GM12878 (cell line): ENCODE data around the gene LHFPL2. TPM values are rescaled to one million over a fixed set of nuclear protein-coding genes. Genes with fewer than 3 reads are reported as not detected.

Source experiments
- ATAC-seq: fragments of 200-7000 bp; cut with Tn5 transposase; 3 replicates; pipeline ENCODE4 v1.9.1; 2020; ENCODE audit warnings: mild to moderate bottlenecking, moderate library complexity
- BruUV-seq: library from RNA; stranded (reverse); fragments of 400-500 nt; replicated peaks from 2 replicates; lab custom pipeline; 2021; lab: Mats Ljungman, UMichigan
- CTCF ChIA-PET: fragments of 300-600 bp; sonication (Branson Sonifier 250); formaldehyde crosslinking; extraction: SDS; loops from one replicate; lab custom pipeline; 2021; ENCODE audit warnings: inconsistent platforms; lab: Yijun Ruan, JAX
- POLR2A ChIA-PET: fragments of 350-600 bp; formaldehyde crosslinking; extraction: SDS; loops from one replicate; lab custom pipeline; 2021; ENCODE audit warnings: inconsistent platforms; lab: Charles Lee
- RAD21 ChIA-PET: fragments of 300-600 bp; sonication (Branson Sonifier 250); formaldehyde crosslinking; loops from one replicate; lab custom pipeline; 2023; ENCODE audit warnings: antibody characterized with exemption; ENCODE audit not compliant: unreplicated experiment; lab: Charles Lee
- SMC1A ChIA-PET: fragments of 300-600 bp; sonication (Branson Sonifier 250); formaldehyde crosslinking; loops from one replicate; lab custom pipeline; 2023; ENCODE audit not compliant: unreplicated experiment, uncharacterized antibody; lab: Charles Lee
- DNase-seq: peaks from one replicate; pipeline ENCODE4 v3.0.0-alpha.2; 2011; ENCODE audit warnings: low read depth, low spot score
- FAIRE-seq: peaks from 3 replicates; lab custom pipeline; 2011; peaks lifted over from hg19 to GRCh38; lab: Jason Lieb, UNC
- H2AFZ ChIP-seq: 2 replicates; pipeline ENCODE4 v1.6.0; 2011; ENCODE audit warnings: low read depth, low read length, control low read depth; ENCODE audit not compliant: control insufficient read depth
- H3K27ac ChIP-seq: 2 replicates; pipeline ENCODE4 v1.5.1; 2011; ENCODE audit warnings: control low read depth; ENCODE audit not compliant: control insufficient read depth, insufficient read depth
- H3K27me3 ChIP-seq, 2 experiments: replicated peaks in 1 of 2; 2 replicates each; pipeline versions ENCODE4 v1.6.0 to v1.6.1; 2011; ENCODE audit warnings: low read length in 1 of 2; ENCODE audit not compliant: control insufficient read depth in 2 of 2, insufficient read depth in 2 of 2
- H3K36me3 ChIP-seq, 2 experiments: 2 replicates each; pipeline ENCODE4 v1.5.1; 2011; ENCODE audit warnings: low read length in 1 of 2; ENCODE audit not compliant: control insufficient read depth in 2 of 2, insufficient read depth in 2 of 2
- H3K4me1 ChIP-seq: 2 replicates; pipeline ENCODE4 v1.6.1; 2011; ENCODE audit warnings: mild to moderate bottlenecking, low read length, moderate library complexity, mixed read lengths; ENCODE audit not compliant: control insufficient read depth, insufficient read depth
- H3K4me2 ChIP-seq: 2 replicates; pipeline ENCODE4 v1.6.0; 2011; ENCODE audit warnings: control low read depth; ENCODE audit not compliant: control insufficient read depth, insufficient read depth
- H3K4me3 ChIP-seq: fragments of 200-600 bp; sonication (generic); 2 replicates; pipeline ENCODE4 v1.5.1; 2016
- H3K79me2 ChIP-seq: 2 replicates; pipeline ENCODE4 v1.6.0; 2011; ENCODE audit warnings: low read length; ENCODE audit not compliant: control insufficient read depth, insufficient read depth
- H3K9ac ChIP-seq: 2 replicates; pipeline ENCODE4 v1.8.0; 2011; ENCODE audit warnings: low read length, control low read depth, mixed read lengths; ENCODE audit not compliant: control insufficient read depth, insufficient read depth
- H3K9me3 ChIP-seq: replicated peaks from 3 replicates; pipeline ENCODE4 v1.5.1; 2011; ENCODE audit warnings: mild to moderate bottlenecking, low read length; ENCODE audit not compliant: control insufficient read depth, insufficient read depth
- H4K20me1 ChIP-seq: 2 replicates; pipeline ENCODE4 v1.6.0; 2011; ENCODE audit not compliant: control insufficient read depth, insufficient read depth
- BCL3 ChIP-seq: IDR thresholded peaks from 2 replicates; pipeline ENCODE4 v1.6.1; 2011; ENCODE audit warnings: borderline replicate concordance, low read depth, mild to moderate bottlenecking, moderate library complexity, low read length; ENCODE audit not compliant: insufficient read depth, poor library complexity, severe bottlenecking
- FOXK2 ChIP-seq: fragments of 450-650 bp; IDR thresholded peaks from 2 replicates; pipeline ENCODE4 v1.6.1; 2017; ENCODE audit warnings: mild to moderate bottlenecking, moderate library complexity
- JUND ChIP-seq: IDR thresholded peaks from 2 replicates; pipeline ENCODE4 v1.6.1; 2012; ENCODE audit warnings: low read depth, mild to moderate bottlenecking, low read length, improper control_type of control experiment, moderate library complexity
- MAX ChIP-seq: IDR thresholded peaks from 2 replicates; pipeline ENCODE4 v1.6.1; 2012; ENCODE audit warnings: low read depth, low read length, improper control_type of control experiment
- MTA3 ChIP-seq: IDR thresholded peaks from 2 replicates; pipeline ENCODE4 v1.6.1; 2012; ENCODE audit warnings: low read length, inconsistent platforms, borderline replicate concordance
- NKRF ChIP-seq: fragments of 450-650 bp; conservative IDR thresholded peaks from 2 replicates; pipeline ENCODE4 v1.6.1; 2017; ENCODE audit warnings: mild to moderate bottlenecking, moderate library complexity
- NR2C1 ChIP-seq: fragments of 450-650 bp; IDR thresholded peaks from 2 replicates; pipeline ENCODE4 v1.6.1; 2017; ENCODE audit warnings: antibody characterized with exemption, mild to moderate bottlenecking, moderate library complexity
- NRF1 ChIP-seq: conservative IDR thresholded peaks from 2 replicates; pipeline ENCODE4 v1.6.1; 2011; ENCODE audit warnings: mild to moderate bottlenecking, low read depth, low read length, improper control_type of control experiment
- POLR2AphosphoS5 ChIP-seq: IDR thresholded peaks from 2 replicates; pipeline ENCODE4 v1.6.1; 2011; ENCODE audit warnings: mild to moderate bottlenecking, low read length, inconsistent platforms
- RUNX3 ChIP-seq: IDR thresholded peaks from 2 replicates; pipeline ENCODE4 v1.6.1; 2012; ENCODE audit warnings: low read length, inconsistent platforms
- SIN3A ChIP-seq: IDR thresholded peaks from 2 replicates; pipeline ENCODE4 v1.6.1; 2012; ENCODE audit warnings: low read depth, low read length, improper control_type of control experiment
- SIX5 ChIP-seq: IDR thresholded peaks from 2 replicates; pipeline ENCODE4 v1.6.1; 2011; ENCODE audit warnings: mild to moderate bottlenecking, low read depth, low read length, moderate library complexity; ENCODE audit not compliant: severe bottlenecking
- YBX1 ChIP-seq: fragments of 450-650 bp; IDR thresholded peaks from 2 replicates; pipeline ENCODE4 v1.6.1; 2016; ENCODE audit warnings: antibody characterized with exemption
- ZNF207 ChIP-seq: fragments of 450-650 bp; IDR thresholded peaks from 2 replicates; pipeline ENCODE4 v1.6.1; 2014; ENCODE audit warnings: antibody characterized with exemption, mild to moderate bottlenecking, borderline replicate concordance
- ZNF217 ChIP-seq: fragments of 450-650 bp; IDR thresholded peaks from 2 replicates; pipeline ENCODE4 v1.6.1; 2017; ENCODE audit warnings: antibody characterized with exemption, mild to moderate bottlenecking
- ZZZ3 ChIP-seq: IDR thresholded peaks from 2 replicates; pipeline ENCODE4 v1.6.1; 2011; ENCODE audit warnings: low read depth; ENCODE audit not compliant: control insufficient read depth, insufficient read length
- WGBS: methylation state at CpG from one replicate; pipeline ENCODE4 v1.1.6; 2016; ENCODE audit warnings: low lambda C conversion rate; ENCODE audit not compliant: insufficient replicate concordance, insufficient coverage; ENCODE audit errors: missing lambda C conversion rate; 5-methylcytosine and 5-hydroxymethylcytosine counted together
- in situ Hi-C: fragments of 300-500 bp; cut with MboI; formaldehyde crosslinking; loops from 9 replicates; pipeline ENCODE4 v1.14.3; 2018; ENCODE audit warnings: mixed read lengths
- intact Hi-C: fragments of 100-400 bp; cut with micrococcal nuclease; formaldehyde crosslinking; loops from one replicate; pipeline ENCODE4 v1.14.2; 2022; ENCODE audit not compliant: unreplicated experiment
- polyA plus RNA-seq, 11 experiments: library from polyadenylated mRNA; depleted of rRNA in 4 of 11; unstranded in 6 of 11; stranded (reverse) in 5 of 11; fragments of >200 nt; fragmentation: Nextera tagmentation in 4 of 11; fragmentation: Illumina TruSeq in 1 of 11; extraction: Ambion mirVana in 4 of 11; extraction: Trizol in 1 of 11; gene quantifications; 1 replicate in 1 of 11; 2 replicates in 10 of 11; pipeline versions ENCODE4 v1.2.1 to v1.2.3, GENCODE V29; 2011 to 2016; ENCODE audit warnings: inconsistent platforms in 2 of 11, missing spikeins in 2 of 11, low read depth in 1 of 11
- total RNA-seq, 4 experiments: library from RNA; depleted of rRNA in 3 of 4; stranded (reverse); fragments of >200 nt in 3 of 4; fragmentation: Illumina TruSeq in 1 of 4; extraction: Trizol in 1 of 4; gene quantifications; 2 replicates each; pipeline versions ENCODE4 v1.2.1 to v1.2.3, GENCODE V29; 2013 to 2021

LHFPL2 gene
- total and polyA plus RNA-seq, 10 of the 15 experiments (the other 5 are each of a cell fraction or from before 2014, with no cell fraction given), result 4.1 to 21.8 (median 12.5) TPM

- TF ChIP-seq NKRF (no peak), ZNF207 (no peak), RUNX3 (no peak), JUND (no peak), BCL3 (no peak)
- TF ChIP-seq, all 136 proteins: peak for 0
These were observed 139.3 kb downstream of the LHFPL2 start (continued) for GRCh38 chr5:78509145-78509865.

GRCh38 chr5:78508186-78508765 lies 140.3 kb downstream of the LHFPL2 start:
- Histone ChIP-seq H3K4me1 (peaks cover 9% of the 10 kb centered on the region), H3K4me2 (no peak overlapping the region), H3K79me2 (no peaks in the 10 kb centered on the region; the same call in 1 of the 2 replicates), H3K9ac (no peak overlapping the region), H3K36me3 (peaks cover 0 to 9% of the 10 kb centered on the region in 2 experiments; a peak in 2 of 4 replicates), H3K27me3 (no peaks in the 10 kb centered on the region), H2AFZ (no peak overlapping the region), H3K9me3 (no peaks in the 10 kb centered on the region), H4K20me1 (0 out of 2 replicates have a peak, but pooled peaks cover 5% of the 10 kb centered on the region), H3K27ac (no peak overlapping the region), H3K4me3 (no peak overlapping the region)
- ChIA-PET POLR2A (interaction anchor here (0.8 kb wide), 1 partner anchor 226 kb away, joined by 3 read pairs; no protein-coding TSS in a partner anchor), SMC1A (interaction anchor here (0.7 to 1.7 kb wide), 11 partner anchors 10 to 221 kb away, joined by 3 to 6 read pairs (median 4); no protein-coding TSS in a partner anchor), CTCF (interaction anchor here (0.7 to 1.8 kb wide), 4 partner anchors 11 to 839 kb away, joined by 3 to 4 read pairs (median 4); no protein-coding TSS in a partner anchor), RAD21 (no interaction called here)
- ATAC-seq (no peak), FAIRE-seq (no peak), DNase-seq (no peak)
- BruUV-seq, result no TSS peak
- whole genome bisulfite sequencing, result 62% methylated on average over 3 of the region's 3 CpGs
- intact Hi-C loops, result no loop called here
- in situ Hi-C loops, result no loop called here
- TF ChIP-seq SIN3A (no peak), ZZZ3 (no peak), RUNX3 (no peak), NRF1 (no peak), SIX5 (no peak), POLR2AphosphoS5 (no peak), FOXK2 (no peak), MAX (no peak), MTA3 (no peak), YBX1 (no peak), NR2C1 (no peak), ZNF217 (no peak)
